DOHH2 (cell line): Measurements from ENCODE around the gene C5orf47.

Experiments used
- H3F3A ChIP-seq: fragments of 200-600 bp; sonication (generic), shearing (Covaris generic); 2 replicates; pipeline ENCODE4 v1.6.0; 2016; ENCODE audit warnings: antibody characterized with exemption, mild to moderate bottlenecking; ENCODE audit not compliant: control insufficient read depth, insufficient read depth
- H3K27ac ChIP-seq: fragments of 200-600 bp; sonication (generic); 2 replicates; pipeline ENCODE4 v1.5.1; 2014; ENCODE audit warnings: low read depth, mild to moderate bottlenecking, low read length, moderate library complexity
- H3K27me3 ChIP-seq: fragments of 200-600 bp; sonication (generic); 2 replicates; pipeline ENCODE4 v1.6.1; 2014; ENCODE audit warnings: mild to moderate bottlenecking, low read length, mixed read lengths; ENCODE audit not compliant: control insufficient read depth
- H3K36me3 ChIP-seq: fragments of 200-600 bp; sonication (generic); 2 replicates; pipeline ENCODE4 v1.6.1; 2014; ENCODE audit warnings: mild to moderate bottlenecking, low read length, moderate library complexity, mixed read lengths; ENCODE audit not compliant: control insufficient read depth
- H3K4me1 ChIP-seq: fragments of 200-600 bp; sonication (generic); 2 replicates; pipeline ENCODE4 v1.6.1; 2014; ENCODE audit warnings: mild to moderate bottlenecking, low read length, mixed read lengths; ENCODE audit not compliant: control insufficient read depth
- H3K4me2 ChIP-seq: fragments of 200-600 bp; sonication (generic); 2 replicates; pipeline ENCODE4 v1.6.0; 2014; ENCODE audit warnings: mild to moderate bottlenecking, low read length, moderate library complexity
- H3K4me3 ChIP-seq: fragments of 200-600 bp; sonication (generic); 2 replicates; pipeline ENCODE4 v1.5.1; 2014; ENCODE audit warnings: mild to moderate bottlenecking, low read length, mixed read lengths
- H3K79me2 ChIP-seq: fragments of 200-600 bp; sonication (generic); 2 replicates; pipeline ENCODE4 v1.6.1; 2014; ENCODE audit warnings: mild to moderate bottlenecking, low read length, mixed read lengths; ENCODE audit not compliant: control insufficient read depth
- H3K9me2 ChIP-seq: fragments of 200-600 bp; sonication (generic); replicated peaks from 2 replicates; pipeline ENCODE4 v1.6.1; 2014; ENCODE audit warnings: mild to moderate bottlenecking, low read length, mixed read lengths; ENCODE audit not compliant: control insufficient read depth
- H3K9me3 ChIP-seq: fragments of 200-600 bp; sonication (generic); 2 replicates; pipeline ENCODE4 v1.6.1; 2014; ENCODE audit warnings: antibody characterized with exemption, low read length, mixed read lengths; ENCODE audit not compliant: control insufficient read depth, insufficient read depth
- H4K20me1 ChIP-seq: fragments of 200-600 bp; sonication (generic); 2 replicates; pipeline ENCODE4 v1.6.0; 2014; ENCODE audit warnings: low read depth, mild to moderate bottlenecking, antibody characterized with exemption, low read length, moderate library complexity; ENCODE audit not compliant: control insufficient read depth, insufficient read depth
- CTCF ChIP-seq: fragments of 200-600 bp; sonication (generic); IDR thresholded peaks from one replicate; pipeline ENCODE4 v1.5.1; 2014; ENCODE audit warnings: antibody characterized with exemption, mild to moderate bottlenecking, low read depth, low read length; ENCODE audit not compliant: poor library complexity, severe bottlenecking
- EZH2phosphoT487 ChIP-seq: fragments of 200-600 bp; sonication (generic); IDR thresholded peaks from 2 replicates; pipeline ENCODE4 v1.6.1; 2017; ENCODE audit warnings: borderline replicate concordance, mild to moderate bottlenecking, antibody characterized with exemption, low read length, moderate library complexity, mixed read lengths

The C5orf47 gene

GRCh38 chr5:174008922-174009321 lies 20.0 kb downstream of the C5orf47 start:
- H3K27ac ChIP-seq = no peak overlapping the region
- no peaks in the 10 kb centered on the region for H3K9me3 ChIP-seq
- H3K79me2 ChIP-seq = no peaks in the 10 kb centered on the region
- H3K9me2 ChIP-seq = no peaks in the 10 kb centered on the region
- no peak for TF ChIP-seq CTCF
- no peak for TF ChIP-seq EZH2phosphoT487
- no peaks in the 10 kb centered on the region for H3K36me3 ChIP-seq
- no peaks in the 10 kb centered on the region for H4K20me1 ChIP-seq
- H3K4me1 ChIP-seq = no peaks in the 10 kb centered on the region
- H3K27me3 ChIP-seq = peaks cover 8% of the 10 kb centered on the region; the same call in 1 of the 2 replicates
- no peaks in the 10 kb centered on the region for H3F3A ChIP-seq
- H3K4me2 ChIP-seq = no peak overlapping the region
- no peak overlapping the region for H3K4me3 ChIP-seq

DNA sequence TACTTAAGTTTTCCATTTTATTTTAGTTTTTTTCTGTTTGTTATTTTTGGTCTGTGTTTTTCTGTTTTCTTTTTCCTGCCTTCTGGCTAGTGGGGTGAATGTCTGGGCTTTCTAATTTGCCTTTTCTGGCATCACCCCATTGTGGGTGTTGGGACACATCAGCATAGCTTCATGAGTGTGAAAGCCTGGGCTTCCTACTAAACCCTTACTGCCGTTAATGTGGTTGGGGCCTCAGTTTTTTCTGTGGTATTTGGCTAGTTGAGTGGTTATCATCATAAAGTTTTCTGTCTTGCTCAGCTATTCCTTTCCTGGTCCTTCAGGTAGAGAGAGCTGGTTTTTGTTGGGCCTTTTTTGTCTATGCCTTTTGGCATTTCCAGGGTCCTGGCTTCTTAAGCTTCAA lies 21.4 kb downstream of the C5orf47 start:
- H3K4me2 ChIP-seq = no peak overlapping the region
- peaks cover 6% of the 10 kb centered on the region; the same call in 1 of the 2 replicates for H3K27me3 ChIP-seq
- no peaks in the 10 kb centered on the region for H3K79me2 ChIP-seq
- H4K20me1 ChIP-seq = no peaks in the 10 kb centered on the region
- no peak for TF ChIP-seq EZH2phosphoT487
- no peak for TF ChIP-seq CTCF
- no peaks in the 10 kb centered on the region for H3K9me2 ChIP-seq
- no peaks in the 10 kb centered on the region for H3K9me3 ChIP-seq
- no peaks in the 10 kb centered on the region for H3F3A ChIP-seq
- H3K4me1 ChIP-seq = no peaks in the 10 kb centered on the region
- H3K4me3 ChIP-seq = no peak overlapping the region
- no peaks in the 10 kb centered on the region for H3K36me3 ChIP-seq
- no peak overlapping the region for H3K27ac ChIP-seq

GRCh38 chr5:174011441-174011840 lies 22.5 kb downstream of the C5orf47 start:
- no peaks in the 10 kb centered on the region for H4K20me1 ChIP-seq
- peaks cover 3% of the 10 kb centered on the region; the same call in 1 of the 2 replicates for H3K27me3 ChIP-seq
- H3K9me2 ChIP-seq = no peaks in the 10 kb centered on the region
- H3F3A ChIP-seq = no peaks in the 10 kb centered on the region
- H3K4me3 ChIP-seq = no peak overlapping the region
- no peaks in the 10 kb centered on the region for H3K9me3 ChIP-seq
- no peak for TF ChIP-seq EZH2phosphoT487
- no peak for TF ChIP-seq CTCF
- no peak overlapping the region for H3K27ac ChIP-seq
- H3K36me3 ChIP-seq = no peaks in the 10 kb centered on the region
- H3K4me1 ChIP-seq = no peaks in the 10 kb centered on the region
- no peaks in the 10 kb centered on the region for H3K79me2 ChIP-seq
- no peak overlapping the region for H3K4me2 ChIP-seq
